Fibroblast of upper back skin (primary cell): Measurements from ENCODE around the gene PIP4K2A.

Source experiments
- DNase-seq: peaks from one replicate; pipeline ENCODE4 v3.0.0-alpha.2; 2013

PIP4K2A gene

GRCh38 chr10:22634093-22634492 is 80.3 kb downstream of the PIP4K2A start:
- DNase-seq, result no peak

GRCh38 chr10:22633528-22633927 is 80.8 kb downstream of the PIP4K2A start:
- no peak for DNase-seq

DNA sequence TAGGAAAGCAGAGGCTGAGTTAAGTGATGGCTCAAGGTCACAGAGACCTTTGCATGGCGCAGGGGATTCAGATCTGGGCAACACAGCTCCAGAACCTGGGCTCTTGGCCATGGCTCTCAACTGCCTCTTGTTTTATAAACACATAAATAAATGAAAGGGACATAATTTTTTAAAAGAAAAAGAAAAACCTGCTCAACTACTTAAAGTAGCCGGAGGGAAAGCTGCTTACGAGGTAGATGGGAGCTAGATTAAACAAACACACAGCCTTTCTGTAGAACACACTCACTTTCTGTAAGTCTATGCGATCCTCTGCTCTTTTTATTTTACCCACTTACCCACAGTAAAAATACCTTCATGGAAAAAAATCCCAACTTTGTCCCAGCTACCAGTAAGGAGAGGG is 81.3 kb downstream of the PIP4K2A start:
- no peak for DNase-seq

GRCh38 chr10:22631646-22632278 is 82.6 kb downstream of the PIP4K2A start:
- no peak for DNase-seq

DNA sequence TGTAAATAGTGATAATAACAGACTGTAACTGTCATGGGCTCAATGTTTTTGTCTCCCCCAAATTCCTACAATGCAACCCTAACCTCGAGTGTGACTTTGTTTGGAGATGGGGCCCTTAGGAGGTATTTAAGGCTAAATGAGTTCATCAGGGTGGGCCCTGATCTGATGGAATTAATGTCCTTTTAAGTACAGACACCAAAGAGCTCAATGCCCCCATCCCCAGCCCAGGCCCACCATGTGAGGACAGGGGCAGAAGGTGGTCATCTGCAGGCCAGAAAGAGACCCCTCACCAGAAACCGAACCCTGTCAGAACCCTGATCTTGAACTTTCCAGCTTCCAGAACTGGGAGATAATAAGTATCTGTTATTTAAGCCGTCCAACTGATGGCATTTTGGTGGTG is 83.2 kb downstream of the PIP4K2A start:
- no peak for DNase-seq

GRCh38 chr10:22630234-22631174 is 83.9 kb downstream of the PIP4K2A start:
- peak; percentile 47 for DNase-seq

GRCh38 chr10:22629852-22630233 is 84.5 kb downstream of the PIP4K2A start:
- DNase-seq, result no peak

DNA sequence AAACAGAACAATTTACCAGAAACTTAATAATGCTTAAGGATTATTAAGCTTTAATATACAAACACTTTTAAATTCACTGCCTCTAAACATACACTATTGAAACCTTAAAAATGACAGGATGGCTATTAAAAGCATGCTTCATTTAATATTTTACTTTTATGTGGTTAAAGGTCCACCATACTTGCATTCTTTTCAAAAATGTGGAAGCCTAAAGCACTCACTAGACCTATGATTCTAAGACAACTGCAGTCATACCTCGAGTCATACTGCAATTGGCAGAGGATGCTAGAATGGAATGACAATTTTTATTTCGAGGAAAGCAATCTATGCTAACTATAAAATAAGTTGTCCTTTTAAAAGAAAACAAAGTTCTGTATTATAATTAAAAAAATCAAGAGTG is 85.3 kb downstream of the PIP4K2A start:
- DNase-seq, result peak; percentile 64

DNA sequence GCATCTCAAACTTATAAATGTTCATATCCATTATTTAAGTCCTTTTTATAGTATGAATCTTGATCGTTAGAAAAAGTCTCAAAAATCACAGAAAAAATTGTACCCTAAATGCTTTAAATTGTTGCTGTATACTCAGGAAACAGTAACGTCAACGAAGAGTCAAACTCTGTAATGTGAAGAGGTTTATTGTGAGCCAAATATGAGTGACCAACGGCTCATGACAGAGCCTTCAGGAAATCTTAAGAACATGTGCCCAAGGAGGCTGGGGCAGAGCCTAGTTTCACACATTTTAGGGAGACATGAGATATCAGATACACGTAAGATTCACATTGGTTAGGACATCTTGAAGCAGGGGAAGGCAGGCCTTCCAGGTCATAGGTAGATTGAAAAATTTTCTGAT is 86.1 kb downstream of the PIP4K2A start:
- DNase-seq, result no peak

DNA sequence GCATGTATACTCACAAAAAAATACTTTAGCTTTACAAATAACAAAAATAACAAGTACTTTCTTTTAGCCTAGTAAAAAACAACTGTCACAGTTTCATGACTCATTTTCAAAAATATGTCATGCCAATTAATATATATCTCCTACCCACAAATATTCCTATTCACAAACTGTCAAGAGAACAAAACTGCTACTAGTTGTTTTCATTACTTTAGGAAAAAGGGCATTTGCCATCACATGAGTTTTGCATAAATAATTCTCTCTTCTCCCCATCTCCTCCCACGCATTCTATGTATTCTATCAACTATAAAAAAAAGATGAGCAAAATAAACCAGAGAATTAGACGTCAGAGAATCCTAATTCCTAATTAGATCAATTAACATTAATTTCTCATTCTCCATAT is 87.6 kb downstream of the PIP4K2A start:
- DNase-seq, result no peak

- DNase-seq, result peak; percentile 52
Observed at GRCh38 chr10:22625516-22626290, 88.7 kb downstream of the PIP4K2A start.

- peak; percentile 90 for DNase-seq
Observed at GRCh38 chr10:22624287-22624738, 90.1 kb downstream of the PIP4K2A start.

- DNase-seq, result no peak
Observed at GRCh38 chr10:22623633-22624253, 90.6 kb downstream of the PIP4K2A start.

DNA sequence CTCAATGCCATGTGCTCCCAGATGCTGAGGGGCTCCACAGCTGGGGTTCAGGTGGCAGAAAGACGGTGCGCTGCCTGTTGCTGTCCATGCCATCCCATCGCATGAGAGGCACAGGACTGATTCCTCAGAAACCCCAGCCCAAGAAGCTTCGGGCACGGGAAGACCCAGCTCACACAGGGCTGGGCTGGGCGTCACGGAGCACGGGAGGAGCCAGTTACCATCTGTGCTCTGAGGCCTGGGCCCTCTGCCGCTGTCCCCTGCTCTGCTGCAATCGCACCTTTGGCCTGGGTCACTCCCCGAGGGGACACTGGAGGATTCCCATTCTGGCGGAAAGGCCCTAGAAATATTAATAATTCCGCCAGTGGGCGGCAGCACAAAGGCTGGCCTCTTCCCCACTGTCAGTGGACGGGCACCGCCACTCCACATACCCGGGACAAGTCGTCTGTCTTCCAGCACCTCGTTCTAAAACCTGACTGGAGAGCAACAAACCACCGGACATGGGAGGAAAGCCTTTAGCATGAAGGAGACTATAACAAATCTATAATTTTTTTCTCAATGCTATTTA is 92.1 kb downstream of the PIP4K2A start:
- no peak for DNase-seq

GRCh38 chr10:22621726-22622125 is 92.7 kb downstream of the PIP4K2A start:
- no peak for DNase-seq

- no peak for DNase-seq
Observed at GRCh38 chr10:22620929-22621328, 93.4 kb downstream of the PIP4K2A start.

DNA sequence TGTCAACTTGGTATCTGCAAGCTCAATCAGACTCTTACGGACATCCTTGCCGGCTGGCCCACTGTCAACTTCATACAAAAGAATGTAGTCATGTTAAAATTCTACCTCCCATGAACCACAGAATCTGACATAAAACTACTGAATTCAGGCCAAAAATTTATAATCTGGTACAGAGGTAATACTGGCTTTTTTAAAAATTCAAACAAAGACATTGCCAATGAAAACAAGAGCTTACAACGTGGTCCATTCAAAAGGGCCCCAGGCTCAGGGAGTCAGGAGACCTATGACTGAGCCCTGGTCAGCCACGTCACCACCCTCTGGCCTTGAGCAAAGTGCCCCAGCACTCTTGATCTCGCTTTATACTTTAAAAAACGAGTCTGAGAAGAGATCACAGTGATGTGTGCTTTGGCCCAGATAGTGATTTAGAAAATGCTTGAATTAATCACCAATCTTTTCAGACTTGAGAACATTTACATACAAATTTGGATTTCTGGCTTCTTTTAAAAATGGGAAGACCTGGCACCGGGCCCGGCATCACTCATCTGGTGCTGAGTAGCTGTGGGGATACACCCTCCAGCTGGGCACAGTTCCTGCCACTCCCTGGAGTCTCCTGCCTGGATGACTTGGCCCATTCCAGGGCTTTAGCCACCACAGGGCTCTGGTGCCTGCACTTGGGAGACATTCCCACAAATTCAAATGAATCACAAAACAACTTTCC is 94.1 kb downstream of the PIP4K2A start:
- peak; percentile 97 for DNase-seq

DNA sequence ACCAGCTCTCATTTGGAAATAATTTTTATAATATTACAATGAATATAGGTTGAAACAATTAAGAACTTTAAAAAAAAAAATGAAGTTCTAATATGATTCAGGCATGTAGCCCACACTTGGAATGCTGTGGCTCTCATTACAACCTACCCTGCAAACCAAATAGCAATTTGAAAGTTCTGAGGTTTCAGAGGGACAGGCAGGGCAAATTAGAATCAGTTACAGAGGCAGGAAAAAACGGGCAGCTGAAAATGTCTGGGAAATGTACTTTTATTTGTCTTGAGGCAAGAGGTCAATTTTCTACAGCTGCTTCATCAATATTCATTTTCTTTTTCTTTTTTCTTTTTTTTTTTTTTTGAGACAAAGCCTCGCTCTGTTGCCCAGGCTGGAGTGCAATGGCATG is 95.3 kb downstream of the PIP4K2A start:
- peak; percentile 68 for DNase-seq

- DNase-seq, result peak; percentile 45
Observed at GRCh38 chr10:22618078-22618785, 96.1 kb downstream of the PIP4K2A start.

- DNase-seq, result no peak
Observed at GRCh38 chr10:22617516-22617915, 96.9 kb downstream of the PIP4K2A start.

- no peak for DNase-seq
Observed at GRCh38 chr10:22617051-22617450, 97.3 kb downstream of the PIP4K2A start.
